ENCODE results near the gene CFTR. TPM values are rescaled to one million over a fixed set of nuclear protein-coding genes. Genes with fewer than 3 reads are reported as not detected.

The CFTR gene
- total and polyA plus RNA-seq, 10 of the 15 experiments (the other 5 are each of a cell fraction or from before 2014, with no cell fraction given): 0.02 to 2.3 (median 0.21) TPM; not detected in 1

DNA sequence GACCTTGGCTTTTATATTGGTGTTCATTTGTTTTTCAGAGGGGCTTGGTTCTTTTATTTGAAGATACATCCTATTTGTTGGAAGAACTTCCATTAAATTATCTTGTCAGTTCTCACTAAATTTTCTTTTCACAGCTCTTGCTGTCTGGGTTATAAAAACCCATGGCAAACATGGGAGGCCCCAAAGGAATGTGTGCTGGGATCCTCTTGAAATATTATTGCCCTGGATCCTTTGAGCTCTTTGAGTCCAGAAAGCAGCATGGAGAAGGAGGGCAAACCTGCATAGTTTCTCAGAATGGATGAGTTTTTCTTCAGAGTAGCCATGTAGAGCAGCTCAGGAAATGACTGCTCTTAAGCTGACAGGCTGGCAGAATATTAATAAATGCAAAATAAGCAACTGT lies 206.0 kb downstream of the CFTR start (continued):
- TF ChIP-seq ZNF207 (IDR thresholded peaks at IDR 0.05; ENCODE audit: borderline replicate concordance): no peak

DNA sequence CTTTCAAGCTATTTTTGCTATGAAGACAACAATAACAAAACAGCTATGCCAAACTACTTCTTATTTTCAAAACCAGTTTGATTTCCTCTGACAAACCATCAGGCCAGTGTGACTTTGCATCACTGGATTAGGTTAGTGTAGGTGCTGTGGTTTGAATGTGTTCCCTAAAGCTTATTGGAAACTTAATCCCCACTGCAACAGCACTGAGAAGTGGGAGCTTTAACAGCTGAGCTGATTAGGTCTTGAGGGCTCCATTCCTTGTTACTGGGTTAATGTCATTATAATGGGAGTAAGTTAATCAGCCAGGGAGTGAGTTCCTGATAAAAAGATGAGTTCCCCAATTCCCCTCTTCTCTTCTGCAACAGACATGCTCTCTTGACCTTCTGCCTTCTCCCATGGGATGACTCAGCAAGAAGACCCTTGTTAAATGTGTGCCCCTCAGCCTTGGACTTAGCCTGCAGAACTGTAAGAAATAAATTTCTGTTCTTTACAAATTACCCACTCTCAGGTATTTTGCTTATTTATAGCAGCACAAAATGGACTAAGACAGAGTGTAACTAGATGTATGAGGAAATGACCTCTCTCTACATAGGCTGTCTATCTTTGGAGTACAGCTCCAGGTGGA lies 206.6 kb downstream of the CFTR start:
- no peak for DNase-seq (ENCODE audit: low read depth, low spot score)
- H3K4me2 ChIP-seq (ENCODE audit: control insufficient read depth, insufficient read depth): no peak overlapping the region
- no peaks in the 10 kb centered on the region for H3K4me1 ChIP-seq (ENCODE audit: control insufficient read depth, insufficient read depth, low read length)
- ChIA-PET POLR2A (interaction anchor here (0.7 kb wide), 1 partner anchor 150 kb away, joined by 4 read pairs; no protein-coding TSS in a partner anchor), SMC1A (ENCODE audit: uncharacterized antibody, unreplicated experiment) (interaction anchor here (1.1 to 3.4 kb wide), 7 partner anchors 9 to 286 kb away, joined by 3 to 15 read pairs (median 4); no protein-coding TSS in a partner anchor), RAD21 (ENCODE audit: unreplicated experiment) (interaction anchor here (0.5 kb wide), 1 partner anchor 57 kb away, joined by 4 read pairs; no protein-coding TSS in a partner anchor), CTCF (interaction anchor here (1.0 to 1.6 kb wide), 4 partner anchors 14 to 234 kb away, joined by 3 to 6 read pairs (median 3); no protein-coding TSS in a partner anchor)
- in situ Hi-C loops (cut with MboI): no loop called here
- intact Hi-C loops (cut with micrococcal nuclease; ENCODE audit: unreplicated experiment): no loop called here
- ATAC-seq: no peak
- H3K36me3 ChIP-seq (ENCODE audit: control insufficient read depth in 2 of 2, insufficient read depth in 2 of 2, low read length in 1 of 2): no peaks in the 10 kb centered on the region
- BruUV-seq (replicated peaks): no TSS peak
- H3K9me3 ChIP-seq (replicated peaks; ENCODE audit: control insufficient read depth, insufficient read depth, low read length): no peaks in the 10 kb centered on the region
- no peak overlapping the region for H2AFZ ChIP-seq (ENCODE audit: control insufficient read depth, low read depth, low read length)
- H4K20me1 ChIP-seq (ENCODE audit: control insufficient read depth, insufficient read depth): no peaks in the 10 kb centered on the region
- no peak overlapping the region for H3K4me3 ChIP-seq
- TF ChIP-seq, protein P1, sequence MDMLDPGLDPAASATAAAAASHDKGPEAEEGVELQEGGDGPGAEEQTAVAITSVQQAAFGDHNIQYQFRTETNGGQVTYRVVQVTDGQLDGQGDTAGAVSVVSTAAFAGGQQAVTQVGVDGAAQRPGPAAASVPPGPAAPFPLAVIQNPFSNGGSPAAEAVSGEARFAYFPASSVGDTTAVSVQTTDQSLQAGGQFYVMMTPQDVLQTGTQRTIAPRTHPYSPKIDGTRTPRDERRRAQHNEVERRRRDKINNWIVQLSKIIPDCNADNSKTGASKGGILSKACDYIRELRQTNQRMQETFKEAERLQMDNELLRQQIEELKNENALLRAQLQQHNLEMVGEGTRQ (IDR thresholded peaks at IDR 0.05; ENCODE audit: borderline replicate concordance, low read depth, low read length): no peak
- TF ChIP-seq PML (IDR thresholded peaks at IDR 0.05; ENCODE audit: low read length): no peak
- no peak for TF ChIP-seq MEF2A (IDR thresholded peaks at IDR 0.05; ENCODE audit: insufficient read depth, low read depth, low read length)
- no peak for TF ChIP-seq YBX1 (IDR thresholded peaks at IDR 0.05)
- TF ChIP-seq RUNX3 (IDR thresholded peaks at IDR 0.05; ENCODE audit: low read length): no peak
- no peak for TF ChIP-seq IRF4 (IDR thresholded peaks at IDR 0.05; ENCODE audit: low read depth, low read length)
- TF ChIP-seq, protein P2, sequence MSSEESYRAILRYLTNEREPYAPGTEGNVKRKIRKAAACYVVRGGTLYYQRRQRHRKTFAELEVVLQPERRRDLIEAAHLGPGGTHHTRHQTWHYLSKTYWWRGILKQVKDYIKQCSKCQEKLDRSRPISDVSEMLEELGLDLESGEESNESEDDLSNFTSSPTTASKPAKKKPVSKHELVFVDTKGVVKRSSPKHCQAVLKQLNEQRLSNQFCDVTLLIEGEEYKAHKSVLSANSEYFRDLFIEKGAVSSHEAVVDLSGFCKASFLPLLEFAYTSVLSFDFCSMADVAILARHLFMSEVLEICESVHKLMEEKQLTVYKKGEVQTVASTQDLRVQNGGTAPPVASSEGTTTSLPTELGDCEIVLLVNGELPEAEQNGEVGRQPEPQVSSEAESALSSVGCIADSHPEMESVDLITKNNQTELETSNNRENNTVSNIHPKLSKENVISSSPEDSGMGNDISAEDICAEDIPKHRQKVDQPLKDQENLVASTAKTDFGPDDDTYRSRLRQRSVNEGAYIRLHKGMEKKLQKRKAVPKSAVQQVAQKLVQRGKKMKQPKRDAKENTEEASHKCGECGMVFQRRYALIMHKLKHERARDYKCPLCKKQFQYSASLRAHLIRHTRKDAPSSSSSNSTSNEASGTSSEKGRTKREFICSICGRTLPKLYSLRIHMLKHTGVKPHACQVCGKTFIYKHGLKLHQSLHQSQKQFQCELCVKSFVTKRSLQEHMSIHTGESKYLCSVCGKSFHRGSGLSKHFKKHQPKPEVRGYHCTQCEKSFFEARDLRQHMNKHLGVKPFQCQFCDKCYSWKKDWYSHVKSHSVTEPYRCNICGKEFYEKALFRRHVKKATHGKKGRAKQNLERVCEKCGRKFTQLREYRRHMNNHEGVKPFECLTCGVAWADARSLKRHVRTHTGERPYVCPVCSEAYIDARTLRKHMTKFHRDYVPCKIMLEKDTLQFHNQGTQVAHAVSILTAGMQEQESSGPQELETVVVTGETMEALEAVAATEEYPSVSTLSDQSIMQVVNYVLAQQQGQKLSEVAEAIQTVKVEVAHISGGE (CRISPR knock-in tag; IDR thresholded peaks at IDR 0.05): no peak
- TF ChIP-seq NRF1 (conservative IDR thresholded peaks at IDR 0.05; ENCODE audit: low read depth, low read length): no peak
- TF ChIP-seq CBFB (IDR thresholded peaks at IDR 0.05; ENCODE audit: low read depth): no peak
- no peak for TF ChIP-seq SMARCA5 (IDR thresholded peaks at IDR 0.05)
- FAIRE-seq: no peak
- no peaks in the 10 kb centered on the region for H3K79me2 ChIP-seq (ENCODE audit: control insufficient read depth, insufficient read depth, low read length)
- no peak overlapping the region for H3K27ac ChIP-seq (ENCODE audit: control insufficient read depth, insufficient read depth)
- H3K27me3 ChIP-seq (replicated peaks in 1 of 2; ENCODE audit: control insufficient read depth in 2 of 2, insufficient read depth in 2 of 2, low read length in 1 of 2): peaks cover 0 to 2% of the 10 kb centered on the region in 2 experiments; a peak in 1 of 4 replicates
- H3K9ac ChIP-seq (ENCODE audit: control insufficient read depth, insufficient read depth, low read length): no peak overlapping the region

All from GM12878 (cell line).